Activated naive CD8-positive, alpha-beta T cell treated with anti-CD3 and anti-CD28 coated beads for 36 hours (primary cell): ENCODE results near the gene ASCC1. TPM values are rescaled to one million over a fixed set of nuclear protein-coding genes. Genes with fewer than 3 reads are reported as not detected.
"Not testable (repeated sequence)": the region's sequence is repeated elsewhere in the genome, so short reads cannot be mapped to it uniquely, and the experiment has no call there.

Experiments
- DNase-seq: peaks from one replicate; pipeline ENCODE4 v3.0.0; 2021
- H3K27ac Mint-ChIP-seq: one replicate; pipeline ENCODE4 v1.8.0; 2022; ENCODE audit warnings: mild to moderate bottlenecking, moderate library complexity, mixed read lengths
- H3K27me3 Mint-ChIP-seq: one replicate; pipeline ENCODE4 v1.8.0; 2022; ENCODE audit warnings: mild to moderate bottlenecking, mixed read lengths
- H3K36me3 Mint-ChIP-seq: one replicate; pipeline ENCODE4 v1.8.0; 2021; ENCODE audit warnings: mild to moderate bottlenecking, mixed read lengths
- H3K4me1 Mint-ChIP-seq: one replicate; pipeline ENCODE4 v1.8.0; 2021; ENCODE audit warnings: mixed read lengths
- H3K4me3 Mint-ChIP-seq: one replicate; pipeline ENCODE4 v1.8.0; 2022; ENCODE audit warnings: mild to moderate bottlenecking, moderate library complexity, mixed read lengths
- H3K9me3 Mint-ChIP-seq: one replicate; pipeline ENCODE4 v1.8.0; 2022; ENCODE audit warnings: mixed read lengths
- total RNA-seq, 2 experiments: library from RNA; stranded (reverse); gene quantifications; one replicate each; pipeline ENCODE4 v1.2.3, GENCODE V29; 2021

ASCC1 gene
- total RNA-seq, 2 experiments from 2014 or later, result 57.3 to 57.7 TPM

GRCh38 chr10:72146071-72146470 lies 70.0 kb downstream of the ASCC1 start:
- Mint-ChIP-seq H3K9me3 (no peaks in the 10 kb centered on the region), H3K4me3 (no peak overlapping the region), H3K27me3 (no peaks in the 10 kb centered on the region), H3K27ac (no peak overlapping the region), H3K36me3 (peaks cover 17% of the 10 kb centered on the region), H3K4me1 (peaks cover 21% of the 10 kb centered on the region)
- no peak for DNase-seq

GRCh38 chr10:72145657-72146056 lies 70.4 kb downstream of the ASCC1 start:
- Mint-ChIP-seq H3K27ac (no peak overlapping the region), H3K4me3 (no peak overlapping the region), H3K36me3 (peaks cover 13% of the 10 kb centered on the region), H3K4me1 (peaks cover 21% of the 10 kb centered on the region), H3K9me3 (no peaks in the 10 kb centered on the region), H3K27me3 (no peaks in the 10 kb centered on the region)
- DNase-seq, result no peak

DNA sequence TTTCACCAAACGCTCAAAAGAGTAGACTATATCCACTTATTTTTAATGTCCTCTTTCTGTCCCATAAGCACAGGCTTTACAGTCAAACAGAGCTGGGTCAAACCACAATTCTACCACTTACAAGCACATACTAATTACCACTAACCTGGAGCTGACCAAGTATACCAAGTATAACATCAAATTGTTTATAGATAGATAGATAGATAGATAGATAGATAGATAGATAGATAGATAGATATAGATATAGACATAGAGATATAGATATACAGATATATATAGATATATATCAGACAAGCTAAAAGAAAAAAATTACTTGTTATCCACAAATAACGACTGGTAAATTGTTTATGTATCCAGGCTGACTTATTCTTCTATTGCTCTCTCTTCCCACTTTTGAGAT lies 75.2 kb downstream of the ASCC1 start:
- Mint-ChIP-seq H3K9me3 (no peaks in the 10 kb centered on the region), H3K4me3 (no peak overlapping the region), H3K27ac (no peak overlapping the region), H3K27me3 (no peaks in the 10 kb centered on the region), H3K4me1 (peaks cover 2% of the 10 kb centered on the region), H3K36me3 (peaks cover 12% of the 10 kb centered on the region)
- no peak for DNase-seq

DNA sequence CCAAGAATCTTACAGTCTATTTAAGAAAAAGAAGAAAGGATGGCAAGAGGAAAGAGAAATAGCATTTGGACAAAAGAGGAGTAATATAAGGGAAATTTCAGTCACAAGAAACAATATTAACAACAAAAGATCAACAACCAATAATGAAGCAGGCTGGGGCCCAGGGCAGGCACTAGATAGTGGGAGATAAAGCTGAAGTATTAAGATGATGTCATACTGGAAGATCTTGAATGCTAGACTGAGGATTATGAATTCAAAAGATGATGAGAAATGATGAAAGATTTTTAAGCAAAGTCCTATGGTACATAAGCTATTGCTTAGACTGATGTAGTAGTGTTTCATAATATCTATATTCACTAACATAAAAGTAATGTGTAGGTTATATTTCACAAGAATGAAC lies 75.9 kb downstream of the ASCC1 start:
- Mint-ChIP-seq H3K4me3 (no peak overlapping the region), H3K36me3 (peaks cover 19% of the 10 kb centered on the region), H3K27ac (no peak overlapping the region), H3K9me3 (no peaks in the 10 kb centered on the region), H3K4me1 (peaks cover 8% of the 10 kb centered on the region), H3K27me3 (no peaks in the 10 kb centered on the region)
- no peak for DNase-seq

- Mint-ChIP-seq H3K4me1 (peaks cover 28% of the 10 kb centered on the region), H3K27me3 (no peaks in the 10 kb centered on the region), H3K4me3 (no peak overlapping the region), H3K9me3 (no peaks in the 10 kb centered on the region), H3K27ac (no peak overlapping the region), H3K36me3 (peaks cover 26% of the 10 kb centered on the region)
- no peak for DNase-seq
Measured at GRCh38 chr10:72137583-72137982, 78.5 kb downstream of the ASCC1 start.

DNA sequence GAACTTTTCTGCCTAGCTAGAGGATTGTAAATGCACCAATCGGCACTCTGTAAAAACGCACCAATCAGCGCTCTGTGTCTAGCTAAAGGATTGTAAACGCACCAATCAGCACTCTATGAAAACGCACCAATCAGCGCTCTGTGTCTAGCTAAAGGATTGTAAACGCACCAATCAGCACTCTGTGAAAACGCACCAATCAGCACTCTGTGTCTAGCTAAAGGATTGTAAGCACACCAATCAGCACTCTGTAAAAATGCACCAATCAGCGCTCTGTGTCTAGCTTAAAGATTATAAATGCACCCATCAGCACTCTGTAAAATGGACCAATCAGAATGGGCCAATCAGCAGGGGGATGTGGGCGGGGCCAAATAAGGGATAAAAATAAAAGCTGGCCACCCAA lies 79.9 kb downstream of the ASCC1 start:
- DNase-seq, H3K27me3 Mint-ChIP-seq, H3K27ac Mint-ChIP-seq, H3K4me3 Mint-ChIP-seq, H3K9me3 Mint-ChIP-seq: not testable (repeated sequence)
- Mint-ChIP-seq H3K4me1 (peaks cover 34% of the 10 kb centered on the region), H3K36me3 (peaks cover 26% of the 10 kb centered on the region)

- Mint-ChIP-seq H3K9me3 (no peaks in the 10 kb centered on the region), H3K36me3 (peaks cover 26% of the 10 kb centered on the region), H3K4me1 (peaks cover 35% of the 10 kb centered on the region), H3K27ac (peak overlapping the region; percentile 49), H3K4me3 (peak overlapping the region; percentile 16), H3K27me3 (no peaks in the 10 kb centered on the region)
- DNase-seq, result no peak
Measured at GRCh38 chr10:72134785-72135767, 81.0 kb downstream of the ASCC1 start.

GRCh38 chr10:72133517-72133916 lies 82.6 kb downstream of the ASCC1 start:
- no peak for DNase-seq
- Mint-ChIP-seq H3K9me3 (no peaks in the 10 kb centered on the region), H3K27me3 (no peaks in the 10 kb centered on the region), H3K4me1 (peaks cover 36% of the 10 kb centered on the region), H3K27ac (no peak overlapping the region), H3K36me3 (peaks cover 27% of the 10 kb centered on the region), H3K4me3 (no peak overlapping the region)

DNA sequence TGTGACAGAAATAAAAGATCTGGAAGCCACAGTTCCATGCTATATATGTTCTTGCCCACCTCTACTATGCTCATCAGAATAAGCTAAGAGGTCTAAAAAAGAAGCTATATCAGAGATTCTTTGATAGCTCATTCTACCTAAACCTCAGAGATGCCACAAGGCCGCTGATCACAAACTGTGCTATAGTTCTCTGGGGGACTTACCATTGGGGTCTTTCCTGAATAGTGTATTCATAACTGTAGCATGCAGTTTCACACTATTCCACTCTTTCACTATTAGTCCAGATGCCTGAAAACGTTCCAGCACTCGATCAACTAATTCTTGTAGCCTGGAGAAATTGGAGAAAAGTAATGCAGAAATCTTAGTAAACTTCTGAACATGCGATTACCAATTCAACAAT lies 83.2 kb downstream of the ASCC1 start:
- no peak overlapping the region for H3K27ac Mint-ChIP-seq
- peaks cover 29% of the 10 kb centered on the region for H3K36me3 Mint-ChIP-seq
- H3K9me3 Mint-ChIP-seq, result no peaks in the 10 kb centered on the region
- H3K27me3 Mint-ChIP-seq, result no peaks in the 10 kb centered on the region
- H3K4me3 Mint-ChIP-seq, result no peak overlapping the region
- DNase-seq, result no peak
- H3K4me1 Mint-ChIP-seq, result peaks cover 36% of the 10 kb centered on the region

DNA sequence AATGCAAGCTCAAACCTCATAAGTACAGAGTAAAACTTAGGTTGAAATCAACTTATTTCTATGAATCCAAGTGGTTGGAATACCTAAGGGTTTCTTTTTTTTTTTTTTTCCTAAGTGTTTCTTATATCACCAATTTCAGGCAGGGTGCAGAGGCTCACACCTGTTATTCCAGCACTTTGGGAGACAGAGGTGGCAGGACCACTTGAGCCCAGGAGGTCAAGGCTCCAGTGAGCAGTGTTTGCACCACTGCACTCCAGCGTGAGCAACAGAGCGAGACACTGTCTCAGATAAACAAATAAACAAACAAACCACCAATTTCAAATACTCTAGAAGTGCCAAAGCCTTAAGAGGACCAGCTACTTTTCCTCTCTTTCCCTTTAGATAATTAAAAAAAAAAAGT lies 88.5 kb downstream of the ASCC1 start:
- Mint-ChIP-seq H3K4me3 (no peak overlapping the region), H3K9me3 (no peaks in the 10 kb centered on the region), H3K27ac (no peak overlapping the region), H3K4me1 (peaks cover 25% of the 10 kb centered on the region), H3K27me3 (no peaks in the 10 kb centered on the region), H3K36me3 (peaks cover 7% of the 10 kb centered on the region)
- DNase-seq, result no peak

- H3K4me3 Mint-ChIP-seq, result no peak overlapping the region
- H3K9me3 Mint-ChIP-seq, result no peaks in the 10 kb centered on the region
- no peak overlapping the region for H3K27ac Mint-ChIP-seq
Measured at GRCh38 chr10:72126872-72127232, 89.2 kb downstream of the ASCC1 start.

DNA sequence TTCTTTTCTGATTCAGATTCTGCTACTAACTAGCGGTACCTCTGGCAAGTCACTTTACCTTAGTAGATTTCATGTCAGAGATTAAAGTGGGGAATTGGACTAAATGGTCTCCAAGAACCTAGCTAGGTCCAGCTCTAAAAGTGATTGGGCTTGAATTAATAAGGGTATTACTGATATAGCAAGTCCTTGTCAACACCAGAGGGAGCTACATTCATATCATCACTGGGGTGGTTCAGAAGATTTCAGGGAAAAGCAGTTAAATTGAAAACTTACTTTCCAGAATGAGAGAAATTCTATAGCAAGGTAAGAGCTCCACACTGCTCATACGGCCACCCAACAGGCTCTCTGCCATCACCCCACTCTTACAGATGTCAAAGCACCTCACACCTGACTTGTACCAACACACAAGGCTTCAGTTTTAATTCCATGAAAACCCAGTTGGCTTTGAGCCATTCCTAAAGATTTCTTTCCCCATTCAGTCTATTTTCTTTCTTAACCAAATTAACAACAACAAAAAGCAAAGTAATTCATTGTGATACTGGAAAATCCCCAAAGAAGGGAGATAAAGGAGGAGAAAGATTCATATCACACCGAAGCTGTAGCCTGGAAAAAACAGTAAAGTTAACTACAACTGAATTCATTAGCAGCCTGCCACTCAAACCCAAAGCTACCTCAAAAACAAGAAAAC lies 89.7 kb downstream of the ASCC1 start:
- Mint-ChIP-seq H3K4me3 (no peak overlapping the region), H3K36me3 (peaks cover 18% of the 10 kb centered on the region), H3K27ac (no peak overlapping the region), H3K27me3 (no peaks in the 10 kb centered on the region), H3K4me1 (peaks cover 31% of the 10 kb centered on the region), H3K9me3 (no peaks in the 10 kb centered on the region)
- DNase-seq, result no peak

More at GRCh38 chr10:72126872-72127232, 89.2 kb downstream of the ASCC1 start:
- H3K36me3 Mint-ChIP-seq, result peaks cover 13% of the 10 kb centered on the region
- DNase-seq, result no peak
- peaks cover 27% of the 10 kb centered on the region for H3K4me1 Mint-ChIP-seq
- H3K27me3 Mint-ChIP-seq, result no peaks in the 10 kb centered on the region

GRCh38 chr10:72124989-72125388 lies 91.1 kb downstream of the ASCC1 start:
- Mint-ChIP-seq H3K4me3 (no peak overlapping the region), H3K9me3 (no peaks in the 10 kb centered on the region), H3K27me3 (no peaks in the 10 kb centered on the region), H3K4me1 (peaks cover 29% of the 10 kb centered on the region), H3K36me3 (peaks cover 24% of the 10 kb centered on the region), H3K27ac (no peak overlapping the region)
- DNase-seq, result no peak

DNA sequence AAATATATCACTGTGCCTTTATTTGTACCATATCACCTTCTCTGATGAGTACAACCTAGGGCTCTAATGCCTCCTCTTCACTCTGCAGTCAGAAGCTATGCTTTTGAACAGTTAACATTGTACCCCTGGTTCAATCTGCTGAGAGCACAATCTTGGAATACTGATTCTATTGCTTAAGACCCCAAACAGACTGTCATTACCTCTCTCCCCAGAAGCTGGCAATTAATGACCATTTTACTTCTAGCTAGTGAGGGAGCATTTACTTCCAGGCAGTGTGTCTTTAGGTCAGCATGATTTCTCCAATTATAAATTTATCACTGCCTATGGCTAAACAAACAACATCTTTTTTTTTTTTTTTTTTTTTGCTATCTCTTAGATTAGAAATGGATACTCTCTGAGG lies 91.7 kb downstream of the ASCC1 start:
- Mint-ChIP-seq H3K9me3 (no peaks in the 10 kb centered on the region), H3K4me1 (peaks cover 31% of the 10 kb centered on the region), H3K36me3 (peaks cover 28% of the 10 kb centered on the region), H3K4me3 (no peak overlapping the region), H3K27me3 (no peaks in the 10 kb centered on the region), H3K27ac (no peak overlapping the region)
- no peak for DNase-seq

- no peak for DNase-seq
- H3K9me3 Mint-ChIP-seq, result no peaks in the 10 kb centered on the region
- H3K4me1 Mint-ChIP-seq, result peaks cover 33% of the 10 kb centered on the region
- peaks cover 28% of the 10 kb centered on the region for H3K36me3 Mint-ChIP-seq
- H3K4me3 Mint-ChIP-seq, result no peak overlapping the region
- no peaks in the 10 kb centered on the region for H3K27me3 Mint-ChIP-seq
- H3K27ac Mint-ChIP-seq, result no peak overlapping the region
Measured at GRCh38 chr10:72123616-72124015, 92.5 kb downstream of the ASCC1 start.
